M059J (cell line): Measurements from ENCODE around the gene FYN. TPM values are rescaled to one million over a fixed set of nuclear protein-coding genes. Genes with fewer than 3 reads are reported as not detected.
A peak's percentile ranks its signal among the peaks of the same experiment; 100 is the strongest.
"Not testable (repeated sequence)": the region's sequence is repeated elsewhere in the genome, so short reads cannot be mapped to it uniquely, and the experiment has no call there.

Experiments used
- DNase-seq: peaks from one replicate; pipeline ENCODE4 v3.0.0-alpha.2; 2012; ENCODE audit warnings: low read depth
- total RNA-seq: library from RNA; depleted of rRNA; stranded (reverse); fragments of >200 nt; shearing (Covaris generic); gene quantifications from 2 replicates; pipeline ENCODE4 v1.2.3, GENCODE V29; 2014; rRNA removed

Gene FYN
- 37.7 and 63.4 TPM in 2 replicates for total RNA-seq

GRCh38 chr6:111873178-111874024, at the start of gene FYN:
Gene FYN, minus strand, starts transcription at chr6:111873452. Its CDS starts 153,401 bp downstream, at chr6:111720051.
- peak; percentile 97 for DNase-seq

DNA sequence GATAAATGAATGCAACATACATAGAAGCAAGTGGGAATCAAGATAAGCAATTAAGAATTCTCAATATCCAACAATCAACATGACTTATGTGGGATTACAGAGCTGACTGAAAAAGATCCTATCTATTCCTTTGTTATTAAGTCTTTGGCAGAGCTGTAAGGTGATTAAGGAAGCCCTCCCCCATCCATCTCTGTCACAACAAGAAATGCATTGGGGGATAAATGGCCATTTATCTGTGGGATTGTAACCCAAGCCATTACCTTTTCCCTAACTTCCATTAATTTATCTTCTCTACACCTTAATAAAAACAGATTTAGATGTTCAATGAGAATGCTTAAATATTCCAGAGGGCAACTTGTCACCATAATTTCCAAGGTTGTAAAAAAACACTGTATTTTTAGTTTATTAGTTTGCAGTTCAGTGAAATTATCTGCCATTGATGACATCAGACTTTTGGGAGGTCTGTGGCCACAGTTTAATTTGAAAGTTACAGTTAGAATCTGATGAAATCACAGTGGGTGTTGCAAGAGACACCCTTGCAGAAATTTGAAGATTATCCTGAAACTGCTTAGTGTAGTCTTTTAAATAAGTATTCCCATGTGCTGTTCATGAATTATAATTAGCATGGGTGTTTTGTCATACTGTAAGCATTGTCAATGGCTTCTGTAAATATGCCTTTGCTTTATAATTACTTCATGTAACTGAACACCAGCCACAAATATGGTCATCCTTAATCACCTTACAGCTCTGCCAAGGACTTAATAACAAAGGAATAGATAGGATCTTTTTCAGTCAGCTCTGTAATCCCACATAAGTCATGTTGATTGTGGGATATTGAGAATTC, 49.4 kb upstream of the FYN start:
- DNase-seq, result peak; percentile 62

- DNase-seq, result no peak
These were observed 47.9 kb upstream of the FYN start for GRCh38 chr6:111921103-111921502.

DNA sequence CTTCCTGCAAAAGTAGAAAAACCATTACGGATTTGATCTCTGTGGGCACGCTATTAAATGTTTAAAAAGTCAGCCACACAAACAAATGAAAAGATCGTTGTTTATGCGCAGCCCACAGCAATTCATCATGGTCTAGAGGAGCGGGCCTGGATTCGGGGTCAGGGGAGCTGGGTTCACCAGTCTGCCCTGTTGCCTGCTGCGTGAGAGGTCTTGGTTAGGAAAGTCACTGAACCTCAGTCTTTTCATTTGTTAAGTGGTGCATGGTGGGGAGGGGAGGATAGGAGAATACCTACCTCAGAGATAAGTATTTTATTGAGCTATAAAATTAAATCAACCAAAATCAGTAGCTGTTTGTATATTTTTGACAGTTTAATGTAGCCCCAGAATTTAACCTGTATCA, 47.3 kb upstream of the FYN start:
- no peak for DNase-seq

DNA sequence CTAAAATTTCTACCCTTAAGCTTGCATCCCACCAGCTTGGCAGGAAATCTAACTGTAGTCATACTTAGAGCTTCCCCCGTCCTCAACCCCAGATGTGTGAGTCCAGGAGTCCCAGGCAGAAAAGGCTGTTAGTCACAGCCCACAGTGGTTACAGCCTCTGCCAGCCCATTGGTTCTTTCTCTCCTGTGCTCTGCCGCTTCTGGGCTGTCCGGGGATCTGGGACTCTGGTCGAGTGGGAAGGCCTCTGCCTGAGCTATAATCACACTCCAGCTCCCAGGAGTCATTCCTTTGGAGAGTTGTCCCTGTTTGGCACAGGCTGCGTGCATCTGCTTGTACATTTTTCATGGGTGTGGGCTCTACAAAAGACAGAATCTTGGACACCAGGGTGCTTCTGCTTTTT, 45.6 kb upstream of the FYN start:
- DNase-seq, result peak; percentile 84

GRCh38 chr6:111916747-111917146, 43.5 kb upstream of the FYN start:
- no peak for DNase-seq

DNA sequence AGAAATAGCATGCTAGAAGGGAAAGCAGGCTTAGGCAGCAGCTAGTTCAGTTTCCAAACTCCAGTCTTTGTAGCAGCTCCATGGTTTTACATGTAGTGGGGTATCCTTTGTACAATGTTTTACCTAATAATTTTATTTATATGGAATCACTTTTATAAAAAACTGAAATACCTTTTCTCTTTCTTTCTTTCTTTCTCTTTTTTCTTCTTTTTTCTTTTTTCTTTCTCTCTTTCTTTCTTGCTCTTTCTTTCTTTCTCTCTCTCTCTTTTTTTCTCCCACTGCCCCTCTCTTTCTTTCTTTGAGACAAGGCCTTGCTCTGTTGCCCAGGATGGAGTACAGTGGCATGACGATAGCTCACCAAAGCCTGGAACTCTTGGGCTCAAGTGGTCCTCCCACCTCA, 41.4 kb upstream of the FYN start:
- DNase-seq, result no peak

DNA sequence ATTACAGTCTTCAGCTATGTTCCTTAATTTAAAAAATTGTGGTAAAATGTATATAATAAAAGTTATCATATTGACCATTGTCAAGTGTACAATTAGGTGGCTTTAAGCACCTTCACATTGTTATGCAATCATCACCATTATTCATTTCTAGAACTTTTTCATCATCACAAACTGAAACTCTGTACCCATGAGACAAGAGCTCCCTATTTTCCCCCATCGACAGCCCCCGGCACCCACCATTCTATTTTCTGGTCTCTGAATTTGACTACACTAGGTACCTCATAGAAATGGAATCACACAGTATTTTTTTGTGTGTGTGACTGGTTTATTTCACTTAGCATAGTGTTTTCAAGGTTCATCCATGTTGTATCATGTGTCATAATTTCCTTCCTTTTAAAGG, 39.7 kb upstream of the FYN start:
- no peak for DNase-seq

DNA sequence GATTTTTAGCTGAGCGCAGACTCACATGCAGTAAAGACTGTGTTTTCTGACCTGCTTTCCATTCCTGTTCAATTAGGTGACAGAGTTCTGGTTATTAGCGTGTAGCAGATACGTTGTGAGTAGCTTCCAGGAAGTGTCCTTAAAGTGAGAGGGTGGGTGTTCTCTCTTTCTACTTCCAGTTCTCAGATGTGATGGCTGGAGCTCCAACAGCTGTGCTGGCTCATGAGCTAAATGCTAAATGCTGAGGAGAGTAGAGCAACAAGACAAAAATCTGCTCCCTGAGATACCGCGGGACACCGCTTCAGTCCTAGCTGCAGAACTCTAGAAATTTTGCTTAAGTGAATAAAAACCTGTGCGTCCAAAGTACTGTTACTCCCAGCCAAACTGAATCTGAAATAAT, 38.2 kb upstream of the FYN start:
- DNase-seq, result no peak

DNA sequence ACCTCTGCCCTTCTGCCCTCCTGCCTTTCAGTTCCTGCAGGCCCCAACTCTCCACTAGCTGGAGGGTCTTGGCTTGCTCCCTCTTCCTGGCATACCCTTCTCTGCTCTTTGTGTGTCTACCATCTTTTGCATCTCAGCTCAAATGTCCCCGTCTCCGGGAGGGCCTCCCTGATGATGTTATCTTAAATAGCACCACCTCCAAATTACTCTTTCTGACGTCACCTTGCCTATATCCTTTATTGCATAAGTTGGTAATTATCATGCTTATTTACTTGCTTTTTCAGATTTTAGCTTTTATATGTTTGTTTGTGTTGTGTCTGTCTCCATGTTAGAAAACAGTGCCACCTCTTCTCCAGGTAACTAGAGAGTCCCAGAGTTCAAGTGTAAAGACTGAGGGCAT, 36.0 kb upstream of the FYN start:
- no peak for DNase-seq

GRCh38 chr6:111908365-111908764, 35.1 kb upstream of the FYN start:
- DNase-seq, result not testable (repeated sequence)

- DNase-seq, result no peak
These were observed 27.5 kb upstream of the FYN start for GRCh38 chr6:111900735-111901134.

GRCh38 chr6:111899531-111899930, 26.3 kb upstream of the FYN start:
- no peak for DNase-seq

- no peak for DNase-seq
These were observed 25.2 kb upstream of the FYN start for GRCh38 chr6:111898452-111898851.

GRCh38 chr6:111894951-111895350, 21.7 kb upstream of the FYN start:
- DNase-seq, result peak; percentile 27

DNA sequence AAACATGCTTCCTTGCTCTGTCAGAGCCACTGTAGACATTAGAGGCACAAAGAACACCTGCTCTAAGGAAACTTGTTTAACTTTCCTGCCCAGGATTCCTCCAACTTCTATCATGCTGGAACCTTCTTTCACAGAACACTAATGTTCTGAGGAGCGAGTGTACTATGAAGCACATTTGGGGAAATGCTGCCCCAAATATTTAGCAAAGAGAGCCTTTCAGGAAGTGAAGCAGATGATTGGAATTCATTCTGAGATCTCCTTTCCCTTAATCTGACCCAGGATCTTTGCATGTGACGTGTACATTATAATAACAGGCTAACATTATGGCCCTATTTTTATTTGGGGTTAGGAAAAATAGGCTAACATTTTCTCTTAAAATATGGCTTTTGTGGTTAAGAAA, 21.0 kb upstream of the FYN start:
- peak; percentile 84 for DNase-seq

- DNase-seq, result no peak
These were observed 19.2 kb upstream of the FYN start for GRCh38 chr6:111892431-111892830.

DNA sequence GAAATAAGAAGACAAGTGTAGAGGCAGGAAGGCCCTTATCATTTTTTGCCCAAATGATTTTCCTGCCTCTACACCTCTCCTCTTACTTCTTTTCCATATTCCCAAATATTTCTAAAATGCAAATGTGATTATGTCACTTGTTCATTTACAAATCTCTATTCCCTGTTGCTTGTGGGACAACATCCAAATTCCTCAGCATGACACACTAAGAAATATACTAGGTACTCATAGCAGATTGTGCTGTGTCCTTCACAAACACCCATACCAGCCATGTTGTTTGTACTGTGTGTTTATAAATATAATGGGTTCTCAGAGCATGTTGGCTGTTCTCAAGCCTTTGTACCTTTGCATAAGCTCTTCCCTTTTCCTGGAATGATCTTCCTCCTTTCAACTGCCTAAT, 17.7 kb upstream of the FYN start:
- DNase-seq, result peak; percentile 39

DNA sequence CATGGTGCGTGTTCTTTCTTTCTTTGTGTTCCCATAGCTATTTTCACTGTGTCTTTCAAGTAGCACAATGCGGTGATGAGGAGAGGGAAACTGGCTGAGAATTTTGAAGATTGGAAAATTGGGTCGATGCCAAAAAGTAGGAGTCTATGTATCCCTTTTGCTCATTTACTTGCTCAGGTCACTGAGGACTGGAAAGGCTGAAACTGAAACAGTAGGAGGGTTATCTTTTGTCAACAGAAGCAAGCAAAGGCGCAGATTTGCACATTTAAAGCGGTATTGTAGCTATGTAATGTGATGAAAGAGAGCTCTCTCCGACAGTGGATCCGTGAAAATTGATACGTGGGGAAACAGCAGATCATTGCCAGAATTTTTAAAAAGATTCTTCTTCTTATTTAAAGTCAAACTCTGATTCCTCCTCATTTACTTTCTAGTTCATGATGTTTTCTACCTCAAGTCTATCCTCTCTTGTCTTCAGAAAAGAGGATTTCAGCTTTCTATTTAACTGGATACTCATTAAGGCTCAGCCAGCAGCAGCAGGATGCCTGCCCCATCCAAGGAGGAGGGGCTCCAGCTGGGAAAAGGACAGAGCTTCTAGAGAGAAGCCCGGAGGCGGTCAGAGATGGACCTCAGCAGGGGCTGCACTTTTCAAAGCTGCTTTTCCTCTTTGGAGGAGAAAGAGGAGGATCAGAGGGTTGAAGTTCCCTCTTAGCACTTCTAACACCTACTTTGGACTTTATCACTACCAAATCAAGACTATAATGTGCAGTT, 15.9 kb upstream of the FYN start:
- DNase-seq, result peak; percentile 44

DNA sequence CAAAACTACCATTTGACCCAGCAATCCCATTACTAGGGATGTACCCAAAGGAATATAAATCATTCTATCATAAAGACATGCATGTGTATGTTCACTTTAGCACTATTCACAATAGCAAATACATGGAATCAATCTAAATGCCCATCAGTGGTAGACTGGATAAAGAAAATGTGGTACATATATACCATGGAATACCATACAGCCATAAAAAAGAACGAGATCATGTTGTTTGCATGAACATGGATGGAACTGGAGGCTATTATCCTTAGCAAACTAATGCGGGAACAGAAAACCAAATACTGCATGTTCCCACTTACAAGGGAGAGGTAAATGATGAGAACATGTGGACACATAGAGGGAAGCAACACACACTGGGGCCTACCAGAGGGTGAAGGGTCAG, 13.5 kb upstream of the FYN start:
- not testable (repeated sequence) for DNase-seq

- no peak for DNase-seq
These were observed 12.2 kb upstream of the FYN start for GRCh38 chr6:111885373-111886027.

- DNase-seq, result no peak
These were observed 10.8 kb upstream of the FYN start for GRCh38 chr6:111884068-111884467.
